Measurements from ENCODE around the gene SLC35D1. TPM values are rescaled to one million over a fixed set of nuclear protein-coding genes. Genes with fewer than 3 reads are reported as not detected.

Gene SLC35D1
- total RNA-seq, 4 donors from 2014 or later, result 5.7 to 12.5 (median 10.5) TPM

DNA sequence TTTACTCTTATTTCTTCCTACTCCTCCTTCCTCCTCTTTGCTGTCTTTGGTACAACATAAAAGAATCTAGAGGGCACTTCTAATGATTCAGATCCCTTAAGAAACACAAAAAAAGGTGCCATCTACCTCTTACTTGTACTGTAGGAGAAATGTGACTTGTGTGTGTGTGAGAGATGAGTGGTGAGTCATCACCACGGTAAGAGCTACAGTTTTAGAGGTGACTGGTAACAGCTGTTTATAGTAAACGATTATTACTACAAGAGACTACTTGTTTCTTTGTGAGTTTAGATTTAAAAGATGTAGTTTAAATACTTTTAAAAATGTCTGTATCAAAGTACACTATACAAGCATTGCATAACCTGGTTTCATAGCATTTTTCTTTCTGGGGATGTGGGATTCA lies 40.4 kb downstream of the SLC35D1 start:
- no peaks in the 10 kb centered on the region for H3K9me3 ChIP-seq
- no peak overlapping the region for H3K4me3 ChIP-seq
- intact Hi-C loops (cut with DNase I), result no loop called here
- no peak overlapping the region for H3K27ac ChIP-seq
- no peaks in the 10 kb centered on the region for H3K27me3 ChIP-seq
- H3K4me1 ChIP-seq, result no peaks in the 10 kb centered on the region
- TF ChIP-seq, protein P1, sequence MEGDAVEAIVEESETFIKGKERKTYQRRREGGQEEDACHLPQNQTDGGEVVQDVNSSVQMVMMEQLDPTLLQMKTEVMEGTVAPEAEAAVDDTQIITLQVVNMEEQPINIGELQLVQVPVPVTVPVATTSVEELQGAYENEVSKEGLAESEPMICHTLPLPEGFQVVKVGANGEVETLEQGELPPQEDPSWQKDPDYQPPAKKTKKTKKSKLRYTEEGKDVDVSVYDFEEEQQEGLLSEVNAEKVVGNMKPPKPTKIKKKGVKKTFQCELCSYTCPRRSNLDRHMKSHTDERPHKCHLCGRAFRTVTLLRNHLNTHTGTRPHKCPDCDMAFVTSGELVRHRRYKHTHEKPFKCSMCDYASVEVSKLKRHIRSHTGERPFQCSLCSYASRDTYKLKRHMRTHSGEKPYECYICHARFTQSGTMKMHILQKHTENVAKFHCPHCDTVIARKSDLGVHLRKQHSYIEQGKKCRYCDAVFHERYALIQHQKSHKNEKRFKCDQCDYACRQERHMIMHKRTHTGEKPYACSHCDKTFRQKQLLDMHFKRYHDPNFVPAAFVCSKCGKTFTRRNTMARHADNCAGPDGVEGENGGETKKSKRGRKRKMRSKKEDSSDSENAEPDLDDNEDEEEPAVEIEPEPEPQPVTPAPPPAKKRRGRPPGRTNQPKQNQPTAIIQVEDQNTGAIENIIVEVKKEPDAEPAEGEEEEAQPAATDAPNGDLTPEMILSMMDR (IDR thresholded peaks at IDR 0.05), result no peak
- no peak for TF ChIP-seq POLR2A (IDR thresholded peaks at IDR 0.05)
- 18 to 36% methylated on average over 2 of the region's 2 CpGs for WGBS, 2 donors
- no peak for DNase-seq
- H3K36me3 ChIP-seq, result peaks cover 0 to 55% (median 0%) of the 10 kb centered on the region in 3 donors

DNA sequence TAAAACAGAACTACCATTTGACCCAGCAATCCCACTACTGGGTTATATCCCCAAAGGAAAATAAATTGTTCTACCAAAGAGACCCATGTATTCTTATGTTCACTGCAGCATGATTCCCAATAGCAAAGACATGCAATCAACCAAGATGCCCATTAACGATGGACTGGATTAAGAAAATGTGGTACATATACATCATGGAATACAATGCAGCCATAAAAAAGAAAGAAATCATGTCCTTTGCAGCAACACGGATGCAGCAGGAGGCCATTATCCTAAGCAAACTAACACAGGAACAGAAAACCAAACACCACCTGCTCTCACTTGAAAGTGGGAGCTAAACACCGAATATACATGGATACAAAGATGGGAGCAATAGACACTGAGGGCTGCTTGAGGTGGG lies 44.2 kb downstream of the SLC35D1 start:
- intact Hi-C loops (cut with DNase I), result no loop called here
- Histone ChIP-seq H3K27ac (no peak overlapping the region), H3K9me3 (no peaks in the 10 kb centered on the region), H3K36me3 (peaks cover 0 to 80% (median 3%) of the 10 kb centered on the region in 3 donors), H3K27me3 (no peaks in the 10 kb centered on the region), H3K4me3 (no peak overlapping the region), H3K4me1 (no peaks in the 10 kb centered on the region)
- no peak for DNase-seq
- no peak for TF ChIP-seq POLR2A (IDR thresholded peaks at IDR 0.05)
- TF ChIP-seq, protein P1 (IDR thresholded peaks at IDR 0.05), result no peak
- WGBS, 2 donors, result 86 to 87% methylated on average over 3 of the region's 3 CpGs

DNA sequence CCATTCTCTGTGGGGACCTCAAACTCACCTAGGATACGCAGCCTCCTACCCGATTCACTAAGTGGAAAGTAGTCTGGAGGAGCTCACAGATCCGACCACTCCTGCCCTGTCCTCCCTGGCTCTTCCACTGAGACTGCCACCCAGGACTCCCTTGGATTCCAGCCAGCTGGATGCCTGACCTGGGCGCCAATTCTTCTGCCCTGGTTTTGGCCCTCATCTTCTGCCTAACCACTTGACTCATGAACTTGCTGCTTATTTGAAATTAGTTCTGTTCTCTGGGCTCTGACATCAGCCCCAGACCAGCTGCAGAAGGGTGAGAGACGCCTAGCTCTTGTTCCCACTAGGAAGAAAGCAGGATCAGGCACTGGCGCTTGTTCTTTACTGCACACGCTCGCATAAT lies 48.9 kb downstream of the SLC35D1 start:
- peaks cover 0 to 77% (median 3%) of the 10 kb centered on the region in 3 donors for H3K36me3 ChIP-seq
- no peaks in the 10 kb centered on the region for H3K27me3 ChIP-seq
- no peak for DNase-seq
- TF ChIP-seq, protein P1 (IDR thresholded peaks at IDR 0.05), result no peak
- TF ChIP-seq POLR2A (IDR thresholded peaks at IDR 0.05), result no peak
- no peaks in the 10 kb centered on the region for H3K9me3 ChIP-seq
- H3K4me1 ChIP-seq, result no peaks in the 10 kb centered on the region
- H3K27ac ChIP-seq, result no peak overlapping the region
- H3K4me3 ChIP-seq, result no peak overlapping the region
- intact Hi-C loops (cut with DNase I), result no loop called here
- WGBS, 2 donors, result 90 to 91% methylated on average over 8 of the region's 8 CpGs

DNA sequence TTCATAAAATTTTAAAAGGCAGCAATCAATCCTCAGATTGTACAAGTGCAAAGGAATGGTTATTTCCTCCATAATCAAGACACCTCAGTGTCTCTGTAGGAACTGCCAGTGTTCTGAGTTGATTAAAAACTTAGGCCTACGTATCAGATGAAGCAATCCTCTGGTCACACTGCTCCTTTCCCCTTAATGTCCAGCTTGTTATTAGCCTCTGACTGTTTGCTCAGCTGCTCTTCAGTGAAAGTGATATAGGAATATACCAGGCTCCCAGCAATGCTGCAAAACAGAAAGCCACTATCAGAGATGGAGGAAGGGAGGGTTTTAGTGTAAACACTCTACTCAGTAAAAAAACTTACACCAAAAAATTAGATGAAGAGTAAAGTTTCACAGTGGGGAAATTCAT lies 49.8 kb downstream of the SLC35D1 start:
- no peak overlapping the region for H3K27ac ChIP-seq
- no peaks in the 10 kb centered on the region for H3K9me3 ChIP-seq
- peaks cover 0 to 68% (median 3%) of the 10 kb centered on the region in 3 donors for H3K36me3 ChIP-seq
- TF ChIP-seq, protein P1 (IDR thresholded peaks at IDR 0.05), result no peak
- TF ChIP-seq POLR2A (IDR thresholded peaks at IDR 0.05), result no peak
- H3K4me3 ChIP-seq, result no peak overlapping the region
- intact Hi-C loops (cut with DNase I), result no loop called here
- 47 to 64% methylated on average over 1 of the region's 1 CpG for WGBS, 2 donors
- no peaks in the 10 kb centered on the region for H3K27me3 ChIP-seq
- no peak for DNase-seq
- H3K4me1 ChIP-seq, result no peaks in the 10 kb centered on the region

DNA sequence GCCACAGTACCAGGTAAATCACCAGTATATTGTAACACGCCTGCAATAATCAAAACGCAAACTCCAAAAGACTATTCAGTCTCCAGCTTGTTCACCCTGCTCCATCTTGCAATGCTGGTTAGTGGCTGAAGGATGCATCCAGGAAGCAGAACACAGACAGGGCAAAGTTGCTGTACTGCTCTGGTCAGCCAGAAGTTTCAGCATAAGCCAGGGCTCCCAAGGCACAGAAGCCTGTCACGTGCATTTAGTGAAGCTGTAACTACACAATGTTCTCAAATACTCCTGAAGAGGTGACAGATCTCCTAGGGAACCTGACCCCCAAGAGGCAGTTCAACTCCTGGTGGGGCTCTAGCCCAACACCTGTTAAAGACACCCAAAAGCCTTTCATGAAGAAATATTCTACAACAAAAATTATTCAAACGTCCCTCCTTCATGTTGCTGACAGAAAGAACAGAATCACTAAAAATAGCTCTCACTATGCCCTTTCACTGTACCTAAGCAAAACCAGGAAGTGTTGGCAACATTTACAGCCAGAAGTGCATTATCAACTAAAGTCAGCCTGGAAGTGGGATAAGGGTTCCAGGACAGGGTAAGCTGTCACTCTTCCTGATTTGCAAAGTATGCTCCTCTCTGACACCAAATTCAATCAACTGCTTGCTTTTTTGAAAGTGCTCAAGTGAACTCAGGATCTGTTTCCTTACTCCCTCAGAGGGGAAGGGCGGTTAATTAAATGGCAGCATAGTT lies 52.1 kb downstream of the SLC35D1 start:
- no peak for TF ChIP-seq POLR2A (IDR thresholded peaks at IDR 0.05)
- TF ChIP-seq, protein P1 (IDR thresholded peaks at IDR 0.05), result no peak
- Histone ChIP-seq H3K9me3 (no peaks in the 10 kb centered on the region), H3K36me3 (peaks cover 0 to 61% (median 0%) of the 10 kb centered on the region in 3 donors), H3K4me1 (no peaks in the 10 kb centered on the region), H3K27me3 (no peaks in the 10 kb centered on the region), H3K4me3 (no peak overlapping the region), H3K27ac (peak overlapping the region in 1 of 4 donors; percentile 1)
- WGBS, 2 donors, result 78 to 81% methylated on average over 4 of the region's 5 CpGs
- intact Hi-C loops (cut with DNase I), result no loop called here
- no peak for DNase-seq
